Measurements from ENCODE around the gene SLIT3.

- TF ChIP-seq CTCF (IDR thresholded peaks at IDR 0.05) (no peak), POLR2A (IDR thresholded peaks at IDR 0.05) (no peak)
Observed at GRCh38 chr5:168917947-168918600, 382.9 kb downstream of the SLIT3 start.
